ENCODE results near the gene SREBF1.
A peak's percentile ranks its signal among the peaks of the same experiment; 100 is the strongest.

SREBF1 gene

GRCh38 chr17:17824119-17824782 is 12.5 kb downstream of the SREBF1 start:
- no peak for DNase-seq (ENCODE audit: low read depth)

- peak; percentile 76 for DNase-seq (ENCODE audit: low read depth)
These were observed 13.2 kb downstream of the SREBF1 start for GRCh38 chr17:17823433-17824118.

- DNase-seq (ENCODE audit: low read depth): no peak
These were observed 14.2 kb downstream of the SREBF1 start for GRCh38 chr17:17822616-17823015.

GRCh38 chr17:17822189-17822588 is 14.6 kb downstream of the SREBF1 start:
- DNase-seq (ENCODE audit: low read depth): peak; percentile 91

GRCh38 chr17:17820463-17821158 is 16.2 kb downstream of the SREBF1 start:
- DNase-seq (ENCODE audit: low read depth): no peak

GRCh38 chr17:17820046-17820445 is 16.7 kb downstream of the SREBF1 start:
- no peak for DNase-seq (ENCODE audit: low read depth)

GRCh38 chr17:17819561-17819995 is 17.2 kb downstream of the SREBF1 start:
- DNase-seq (ENCODE audit: low read depth): peak; percentile 97

GRCh38 chr17:17819111-17819510 is 17.7 kb downstream of the SREBF1 start:
- no peak for DNase-seq (ENCODE audit: low read depth)

GRCh38 chr17:17818088-17818526 is 18.7 kb downstream of the SREBF1 start:
- DNase-seq (ENCODE audit: low read depth): peak; percentile 49

GRCh38 chr17:17817552-17817947 is 19.2 kb downstream of the SREBF1 start:
- no peak for DNase-seq (ENCODE audit: low read depth)

GRCh38 chr17:17816831-17817551 is 19.8 kb downstream of the SREBF1 start:
- no peak for DNase-seq (ENCODE audit: low read depth)

- DNase-seq (ENCODE audit: low read depth): no peak
These were observed 20.5 kb downstream of the SREBF1 start for GRCh38 chr17:17816240-17816814.

- DNase-seq (ENCODE audit: low read depth): no peak
These were observed 21.2 kb downstream of the SREBF1 start for GRCh38 chr17:17815436-17816200.

- DNase-seq (ENCODE audit: low read depth): no peak
These were observed 21.8 kb downstream of the SREBF1 start for GRCh38 chr17:17815062-17815406.

GRCh38 chr17:17814162-17815061 is 22.4 kb downstream of the SREBF1 start:
- no peak for DNase-seq (ENCODE audit: low read depth)

GRCh38 chr17:17813725-17814095 is 23.1 kb downstream of the SREBF1 start:
- no peak for DNase-seq (ENCODE audit: low read depth)

- no peak for DNase-seq (ENCODE audit: low read depth)
These were observed 23.6 kb downstream of the SREBF1 start for GRCh38 chr17:17813055-17813724.

GRCh38 chr17:17812211-17813054 is 24.4 kb downstream of the SREBF1 start:
- DNase-seq (ENCODE audit: low read depth): peak; percentile 52
